Activated CD4-positive, alpha-beta T cell treated with anti-CD3 and anti-CD28 coated beads for 48 hours (primary cell): ENCODE results near the gene ANKRD1.
"Not testable (repeated sequence)": the region's sequence is repeated elsewhere in the genome, so short reads cannot be mapped to it uniquely, and the experiment has no call there.

Experiments
- DNase-seq: peaks from one replicate; pipeline ENCODE4 v3.0.0-alpha.2; 2020

The ANKRD1 gene

GRCh38 chr10:90920986-90921666 is at the start of gene ANKRD1:
TSS of gene ANKRD1 (minus strand) at chr10:90921087. CDS start at chr10:90921027, 60 bp downstream.
- no peak for DNase-seq

- no peak for DNase-seq
Measured at GRCh38 chr10:90969947-90970673, 49.2 kb upstream of the ANKRD1 start.

GRCh38 chr10:90969121-90969534 is 48.2 kb upstream of the ANKRD1 start:
- DNase-seq = no peak

DNA sequence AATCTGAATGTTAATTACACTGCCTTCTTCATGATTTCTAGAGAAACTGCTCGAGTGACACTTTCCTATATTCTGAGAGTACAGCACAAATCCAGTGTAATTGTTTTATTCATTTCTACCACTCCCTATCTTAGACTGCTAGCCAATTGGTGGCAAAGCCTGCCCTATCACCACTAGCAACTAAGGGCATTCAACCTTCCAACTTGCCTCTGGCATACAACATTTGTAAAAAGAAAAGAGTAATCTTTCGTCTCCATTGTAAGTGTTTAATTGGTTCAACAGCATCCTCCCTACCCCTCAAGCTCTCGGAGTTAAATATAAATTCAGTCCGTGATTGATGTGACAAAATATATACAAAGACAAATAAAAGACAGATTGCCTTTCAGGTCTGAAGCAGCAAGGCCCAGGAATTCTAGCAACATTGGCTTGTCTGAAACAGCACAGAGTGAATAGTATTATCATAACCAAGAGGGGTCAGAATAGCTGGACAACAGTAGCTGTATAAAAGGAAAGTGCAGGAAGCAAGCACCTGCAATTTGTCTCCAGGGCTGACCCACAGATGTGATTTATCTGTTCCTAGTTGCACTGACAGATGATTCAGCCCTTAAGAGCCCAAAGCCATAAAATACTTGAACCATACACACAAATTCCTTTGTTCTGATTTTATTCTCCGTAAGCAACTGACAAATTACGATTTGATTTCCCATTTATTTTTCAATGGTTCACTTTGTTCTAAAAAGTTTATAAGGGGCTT is 47.6 kb upstream of the ANKRD1 start:
- DNase-seq = no peak

DNA sequence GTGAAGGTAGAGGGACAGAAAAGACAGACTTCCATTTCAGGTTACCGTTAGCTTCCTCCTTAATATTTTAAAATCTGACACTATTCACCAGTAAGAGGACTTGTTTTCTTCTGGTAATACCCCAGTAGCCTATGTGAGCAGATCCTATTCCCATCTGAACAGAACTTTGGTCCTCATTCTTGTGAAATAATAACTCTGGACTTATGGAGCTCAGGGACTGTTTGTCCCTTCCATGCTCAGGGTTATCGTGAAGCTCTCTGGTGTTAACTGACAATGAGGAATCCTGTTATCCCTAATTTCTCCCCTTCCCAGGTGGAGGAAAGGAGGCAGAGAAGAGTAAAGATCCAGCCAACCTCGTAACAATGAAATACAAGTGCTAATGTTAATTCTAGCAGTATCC is 47.0 kb upstream of the ANKRD1 start:
- no peak for DNase-seq

DNA sequence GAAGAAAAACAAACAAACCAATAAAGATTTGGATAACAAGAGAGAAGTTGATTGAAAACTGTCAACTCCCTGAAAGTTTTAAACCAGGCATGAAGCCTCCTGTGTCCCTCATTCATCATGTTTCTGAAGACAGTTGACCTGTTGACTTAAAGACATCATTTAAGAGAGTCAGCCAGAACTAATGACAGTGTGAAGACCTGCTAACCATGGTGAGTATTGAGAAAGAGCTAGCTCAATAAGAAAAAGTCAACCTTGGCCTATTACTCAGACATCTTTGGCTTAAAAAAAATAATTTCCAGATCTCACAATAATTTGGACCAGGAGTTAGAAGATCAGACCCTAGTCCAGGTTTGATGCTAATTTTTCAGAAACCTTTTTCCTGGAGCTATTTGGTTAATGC is 45.3 kb upstream of the ANKRD1 start:
- no peak for DNase-seq

GRCh38 chr10:90965720-90966119 is 44.8 kb upstream of the ANKRD1 start:
- no peak for DNase-seq

- no peak for DNase-seq
Measured at GRCh38 chr10:90964781-90965465, 44.0 kb upstream of the ANKRD1 start.

GRCh38 chr10:90963331-90963730 is 42.4 kb upstream of the ANKRD1 start:
- no peak for DNase-seq

- peak; percentile 4 for DNase-seq
Measured at GRCh38 chr10:90960355-90960814, 39.5 kb upstream of the ANKRD1 start.

GRCh38 chr10:90959826-90960225 is 38.9 kb upstream of the ANKRD1 start:
- no peak for DNase-seq

GRCh38 chr10:90958781-90959180 is 37.9 kb upstream of the ANKRD1 start:
- no peak for DNase-seq

- DNase-seq = no peak
Measured at GRCh38 chr10:90947030-90947960, 26.4 kb upstream of the ANKRD1 start.

DNA sequence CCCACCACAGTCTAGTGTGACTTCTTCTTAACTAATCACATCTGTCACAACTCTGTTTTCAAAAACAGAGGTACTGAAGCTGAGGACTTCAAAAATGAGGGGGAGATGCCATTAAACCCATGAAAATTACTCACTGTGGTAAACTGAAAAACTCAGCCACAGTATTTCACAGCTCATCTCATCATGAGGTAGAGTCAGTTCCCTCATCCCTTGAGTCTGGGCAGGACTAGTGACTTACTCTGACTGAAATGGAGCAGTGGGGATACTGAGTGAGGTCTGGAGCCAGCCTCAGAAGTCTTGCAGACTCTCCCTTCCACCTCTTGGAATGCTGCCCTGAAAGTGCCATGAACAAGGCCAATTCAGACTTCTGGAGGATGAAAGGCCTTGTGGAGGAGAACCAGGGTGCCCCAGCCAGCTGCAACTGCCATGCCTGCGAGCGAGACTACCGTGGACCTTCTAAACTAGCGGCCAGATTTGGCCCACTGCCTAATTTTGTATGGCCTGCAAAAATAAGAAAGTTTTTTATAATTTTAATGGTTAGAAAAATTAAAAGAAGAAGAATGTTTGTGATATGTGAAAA is 24.7 kb upstream of the ANKRD1 start:
- no peak for DNase-seq

GRCh38 chr10:90944749-90945148 is 23.9 kb upstream of the ANKRD1 start:
- no peak for DNase-seq

DNA sequence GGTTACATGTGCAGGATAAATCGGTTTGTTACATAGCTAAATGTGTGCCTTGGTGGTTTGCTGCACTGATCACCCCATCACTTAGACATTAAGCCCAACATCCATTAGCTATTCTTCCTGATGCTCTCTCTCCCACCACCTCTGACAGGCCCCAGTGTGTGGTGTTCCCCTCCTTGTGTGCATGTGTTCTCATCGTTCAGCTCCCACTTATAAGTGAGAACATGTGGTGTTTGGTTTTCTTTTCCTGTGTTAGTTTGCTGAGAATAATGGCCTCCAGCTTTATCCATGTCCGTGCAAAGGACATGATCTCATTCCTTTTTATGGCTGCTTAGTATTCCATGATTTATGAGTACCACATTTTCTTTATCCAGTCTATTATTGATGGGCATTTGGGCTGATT is 22.1 kb upstream of the ANKRD1 start:
- not testable (repeated sequence) for DNase-seq

- no peak for DNase-seq
Measured at GRCh38 chr10:90939648-90940047, 18.8 kb upstream of the ANKRD1 start.

DNA sequence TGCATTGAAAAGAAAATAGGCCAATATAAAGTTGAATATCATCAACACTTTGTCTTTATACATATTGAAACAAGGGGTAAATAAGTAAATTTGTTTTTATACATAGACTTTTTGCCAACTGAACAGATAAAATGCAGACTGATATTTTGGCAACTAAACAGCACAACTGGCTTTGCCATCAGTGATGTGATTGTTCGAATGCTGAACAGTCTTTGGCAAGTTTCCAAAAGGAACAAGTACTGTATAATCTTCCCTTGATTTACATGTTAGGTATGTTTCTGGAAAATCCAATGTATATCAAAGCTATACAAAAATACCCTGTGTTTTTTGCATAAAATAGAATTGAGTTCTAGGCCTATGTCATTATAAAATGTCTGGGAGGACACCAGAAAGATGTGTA is 18.2 kb upstream of the ANKRD1 start:
- DNase-seq = no peak

GRCh38 chr10:90937645-90938258 is 16.9 kb upstream of the ANKRD1 start:
- no peak for DNase-seq

DNA sequence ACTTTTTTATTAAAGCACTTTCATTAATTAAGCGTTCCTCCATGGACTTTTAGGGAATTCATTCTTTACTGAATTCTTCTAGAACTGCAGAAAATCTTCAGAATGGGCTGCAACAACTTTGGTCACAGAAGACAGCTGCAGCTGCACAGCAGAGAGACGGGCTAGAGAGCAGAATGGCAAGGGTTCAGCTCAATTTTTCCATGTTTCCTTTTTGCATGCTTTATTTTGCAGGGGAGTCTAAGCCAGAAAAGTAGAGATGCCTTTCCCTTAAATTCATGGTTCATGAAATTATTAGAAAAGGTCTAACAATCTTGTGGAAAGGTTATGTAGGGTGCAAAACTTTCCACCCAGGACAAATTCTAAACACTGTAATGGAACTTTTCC is 15.4 kb upstream of the ANKRD1 start:
- no peak for DNase-seq
